GM18909 (cell line): ENCODE data around the gene RPS21.

Experiments
- ATAC-seq: cut with Tn5 transposase; IDR thresholded peaks from one replicate; pipeline ENCODE4 v1.9.1; 2021; ENCODE audit warnings: mild to moderate bottlenecking; ENCODE audit not compliant: unreplicated experiment, poor library complexity

Gene RPS21

GRCh38 chr20:62407221-62407992, 20.5 kb downstream of the RPS21 start, which contains the start of gene CABLES2:
Gene CABLES2 (minus strand): TSS chr20:62407285. CDS start chr20:62407276, 9 bp downstream.
- ATAC-seq, result peak; percentile 84

DNA sequence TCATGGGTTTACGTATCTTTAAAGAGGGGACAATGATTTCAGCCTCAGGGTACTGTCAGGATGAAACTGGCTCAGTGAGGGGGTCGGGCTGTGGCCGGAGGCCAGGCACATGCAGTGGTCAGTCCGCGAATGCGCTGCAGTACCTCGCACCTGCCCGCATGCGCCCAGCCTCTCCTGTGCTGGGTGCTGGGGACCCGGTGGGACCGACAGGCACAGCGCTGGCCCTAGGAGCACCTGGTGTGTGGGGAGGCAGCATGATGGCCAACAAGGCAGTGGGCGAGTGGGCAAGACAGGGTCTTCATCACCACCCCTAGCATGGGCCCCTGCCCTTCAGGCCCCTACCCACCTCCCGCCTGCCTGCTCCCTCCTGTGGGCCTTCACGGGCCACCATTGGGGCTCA, 21.2 kb downstream of the RPS21 start:
- no peak for ATAC-seq

- no peak for ATAC-seq
These were observed 21.7 kb downstream of the RPS21 start for GRCh38 chr20:62408640-62409039.

DNA sequence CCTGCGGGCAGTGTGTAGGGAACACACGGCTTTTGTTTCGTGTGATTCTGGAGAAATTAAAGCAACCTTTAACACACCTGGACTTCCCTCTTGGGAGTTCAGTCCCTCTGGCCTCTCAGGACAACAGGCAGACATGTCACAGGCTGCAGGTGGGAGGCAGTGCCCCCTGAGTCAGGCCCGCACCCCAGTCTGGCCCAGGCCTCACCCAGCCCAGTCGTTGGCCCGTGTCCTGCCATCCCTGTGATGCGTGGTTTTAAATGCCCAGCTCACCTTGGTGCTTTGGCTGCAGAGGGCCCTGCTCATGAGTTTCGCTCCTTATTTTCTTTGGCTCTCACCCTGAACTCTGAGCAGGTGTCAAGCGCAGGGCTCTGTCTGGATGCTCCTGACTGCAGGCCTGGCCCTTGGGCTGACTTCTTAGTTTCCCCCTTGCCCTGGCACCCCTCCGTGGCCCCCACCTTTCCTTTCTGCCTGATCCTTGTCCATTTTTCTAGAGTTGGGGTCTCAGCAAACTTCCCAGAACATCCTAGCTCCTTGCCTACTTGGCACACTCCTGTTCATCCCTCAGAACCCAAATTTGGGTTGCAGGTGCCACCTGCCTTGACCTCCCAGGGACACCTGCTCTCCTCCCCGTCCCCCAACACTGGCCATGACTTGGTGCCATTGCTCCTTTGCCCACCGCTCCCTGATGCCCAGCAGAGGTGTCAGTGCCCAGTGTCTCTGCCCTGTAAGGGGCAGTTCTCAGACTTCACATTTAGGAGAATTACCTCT, 22.4 kb downstream of the RPS21 start:
- no peak for ATAC-seq

DNA sequence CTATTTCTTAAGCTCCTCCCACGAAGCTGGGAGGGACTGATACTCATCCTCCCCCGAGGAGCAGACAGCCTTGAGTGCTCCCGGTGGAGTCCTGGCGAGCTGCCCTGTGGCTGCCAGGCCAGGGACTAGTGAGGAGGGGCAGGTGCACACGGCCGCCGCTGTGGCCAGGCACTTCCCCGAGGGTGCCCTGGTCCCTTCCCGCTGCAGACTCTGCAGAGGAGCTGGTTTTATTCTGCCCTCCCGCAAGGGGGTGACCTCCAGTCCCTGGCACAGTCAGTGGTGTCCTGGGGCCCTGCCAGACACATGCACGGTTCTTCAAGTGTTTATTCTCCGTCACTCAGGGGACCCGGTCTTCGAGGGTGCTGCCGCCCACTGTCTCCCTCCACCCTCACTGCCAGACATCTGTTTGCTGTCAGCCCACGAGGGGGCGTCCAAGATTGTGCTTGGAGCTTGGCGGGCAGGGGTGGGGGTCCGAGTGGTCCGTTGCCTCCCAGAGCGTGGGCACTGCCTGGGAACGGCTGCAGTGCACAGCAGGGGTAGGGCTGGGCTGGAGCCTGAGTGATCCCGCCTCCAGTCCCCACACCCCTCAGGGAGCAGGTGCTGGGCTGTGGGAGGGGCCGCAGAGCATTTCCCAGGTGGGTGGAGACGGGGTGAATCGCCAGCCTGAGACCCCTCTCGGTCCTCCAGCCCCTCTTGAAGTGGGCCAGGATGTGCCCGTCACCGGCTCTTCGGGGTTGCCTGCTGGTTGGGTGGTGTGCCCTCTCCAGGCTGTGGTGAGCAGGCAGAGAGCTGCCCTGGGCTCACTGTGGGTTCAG, 23.2 kb downstream of the RPS21 start:
- ATAC-seq, result no peak

DNA sequence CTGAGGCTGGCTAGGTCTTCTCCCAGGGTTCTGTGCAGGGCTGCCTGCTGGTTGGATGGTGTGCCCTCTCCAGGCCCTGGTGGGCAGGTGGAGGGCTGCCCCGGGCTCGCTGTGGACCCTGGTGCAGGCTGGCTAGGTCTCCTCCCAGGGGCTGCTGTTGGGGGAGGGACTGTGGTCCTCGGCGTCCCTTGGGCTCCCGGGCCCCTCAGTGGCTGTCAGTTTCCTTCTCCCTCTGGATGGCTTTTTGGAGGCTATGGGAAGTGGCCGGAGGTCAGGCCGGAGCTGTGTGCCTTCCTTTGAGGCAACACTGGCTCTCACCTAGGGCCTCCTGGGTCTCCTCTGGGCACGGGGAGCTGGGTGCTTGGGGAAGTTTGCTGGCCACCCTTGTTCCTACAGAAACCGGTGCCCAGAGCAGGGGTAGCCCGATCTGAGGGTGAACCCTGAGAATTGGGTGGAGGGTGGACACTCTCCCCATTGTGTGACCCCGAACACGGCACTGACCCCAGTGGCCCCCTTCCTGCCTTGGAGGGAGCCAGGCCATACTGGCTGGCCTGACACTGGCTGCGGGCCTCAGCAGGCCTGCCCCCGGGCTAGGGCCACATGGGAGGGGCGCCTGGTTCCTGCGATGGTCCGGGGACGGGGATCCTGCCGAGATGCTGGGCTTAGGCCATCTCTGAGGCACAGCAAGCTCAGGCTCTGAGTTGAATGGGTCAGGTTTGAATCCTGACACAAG, 24.0 kb downstream of the RPS21 start:
- no peak for ATAC-seq

DNA sequence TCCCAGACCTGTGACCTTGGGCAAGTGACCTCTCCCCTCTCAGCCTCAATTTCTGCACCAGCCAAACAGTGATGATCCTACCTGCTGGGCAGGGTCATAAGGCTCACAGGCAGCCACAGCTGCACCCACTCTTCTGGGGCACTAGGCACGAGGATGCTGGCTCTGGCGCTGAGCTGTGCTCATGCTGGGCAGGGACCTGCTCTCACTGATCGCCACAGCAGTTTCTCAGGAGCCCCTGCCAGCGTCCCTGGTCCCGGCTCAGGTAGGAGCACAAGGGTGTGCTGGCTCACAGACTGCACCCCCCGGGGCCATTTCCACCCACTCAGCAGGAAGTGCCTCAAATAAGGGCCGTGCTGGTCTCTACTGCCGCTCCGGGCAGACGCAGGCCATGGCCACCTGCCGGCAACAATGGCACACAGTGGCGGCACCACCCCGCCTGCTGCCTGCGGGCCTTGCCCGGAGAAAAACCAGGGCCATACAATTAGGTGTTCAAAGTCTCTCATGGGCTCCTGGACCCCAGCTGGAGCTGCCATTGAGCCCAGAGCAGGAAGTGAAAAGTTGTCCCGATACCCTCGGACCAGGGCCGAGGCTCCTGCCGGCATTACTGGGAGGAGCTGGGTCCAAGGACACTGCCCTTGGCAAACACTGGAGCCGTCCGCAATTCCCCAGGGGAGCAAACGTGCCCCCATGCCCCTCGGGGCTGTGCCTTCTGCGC, 24.7 kb downstream of the RPS21 start:
- ATAC-seq, result no peak

DNA sequence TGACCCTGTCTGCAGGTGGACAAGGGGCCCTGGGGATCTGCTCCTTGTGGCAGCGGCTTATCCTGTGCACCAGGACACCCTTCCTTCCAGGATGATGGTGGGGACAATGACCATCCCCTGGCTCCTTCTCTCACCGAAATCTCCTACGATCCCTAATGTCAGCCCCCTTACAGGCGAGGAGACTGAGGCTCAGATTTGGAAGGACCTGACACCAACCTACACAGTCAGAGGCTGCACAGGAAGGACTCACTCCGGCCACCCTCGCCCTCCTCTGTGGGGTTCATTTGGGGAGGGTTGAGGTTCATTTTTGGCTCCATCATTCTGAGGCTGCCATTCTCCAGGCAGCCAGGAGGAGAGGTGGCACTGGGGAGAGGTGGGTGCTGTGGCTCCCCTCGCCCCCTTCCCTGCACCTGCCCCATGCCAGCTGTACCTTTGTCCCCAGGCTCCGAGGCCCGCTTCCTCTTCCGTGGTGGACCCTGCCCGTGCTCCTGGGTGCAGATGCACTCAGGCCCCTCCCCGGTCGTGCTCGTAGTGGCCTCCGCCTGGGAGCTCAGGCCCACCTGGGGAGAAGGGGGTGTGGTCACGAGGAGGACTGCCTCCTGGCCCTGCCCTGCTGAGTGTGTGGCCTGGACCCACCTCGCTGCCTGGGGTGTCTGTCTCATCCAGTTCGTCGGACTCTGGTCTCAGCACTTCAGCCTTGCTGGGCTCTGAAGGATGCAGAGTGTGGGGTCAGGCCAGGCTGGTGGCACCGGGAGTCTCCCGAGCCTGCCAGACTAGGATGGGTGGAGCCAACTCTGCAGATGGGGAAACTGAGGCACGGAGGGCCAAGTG, 25.5 kb downstream of the RPS21 start:
- no peak for ATAC-seq

DNA sequence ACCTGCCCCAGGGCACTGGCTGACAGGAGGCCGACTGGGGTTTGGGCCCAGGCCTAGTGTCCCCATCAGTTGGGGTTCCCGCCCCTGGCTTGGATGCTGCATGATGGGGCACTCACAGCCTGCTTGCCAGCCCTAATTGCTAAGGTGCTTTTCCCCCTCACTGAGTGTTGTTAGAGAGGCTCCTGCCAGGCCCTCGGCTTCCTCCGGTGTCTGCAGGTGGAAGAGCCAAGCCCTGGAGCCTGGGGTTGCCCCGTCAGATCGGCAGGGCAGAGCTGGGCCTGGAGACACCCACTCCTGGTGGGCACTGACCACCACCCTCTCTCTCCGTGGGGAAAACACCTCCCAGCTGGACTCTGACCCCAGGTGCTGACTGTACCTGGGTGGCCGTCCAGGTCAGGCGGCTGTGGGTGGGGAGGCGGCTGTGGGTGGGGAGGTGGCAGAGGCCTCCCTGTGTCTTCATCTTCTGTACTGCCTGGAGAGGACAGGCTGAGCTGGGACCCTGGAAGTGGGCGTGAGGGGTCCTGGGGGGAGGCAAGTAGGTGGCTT, 26.2 kb downstream of the RPS21 start:
- ATAC-seq, result no peak

GRCh38 chr20:62413896-62414481, 27.1 kb downstream of the RPS21 start:
- no peak for ATAC-seq

GRCh38 chr20:62415354-62416111, 28.6 kb downstream of the RPS21 start:
- ATAC-seq, result no peak

- no peak for ATAC-seq
These were observed 30.0 kb downstream of the RPS21 start for GRCh38 chr20:62416651-62417637.

GRCh38 chr20:62417981-62418708, 31.2 kb downstream of the RPS21 start:
- no peak for ATAC-seq

DNA sequence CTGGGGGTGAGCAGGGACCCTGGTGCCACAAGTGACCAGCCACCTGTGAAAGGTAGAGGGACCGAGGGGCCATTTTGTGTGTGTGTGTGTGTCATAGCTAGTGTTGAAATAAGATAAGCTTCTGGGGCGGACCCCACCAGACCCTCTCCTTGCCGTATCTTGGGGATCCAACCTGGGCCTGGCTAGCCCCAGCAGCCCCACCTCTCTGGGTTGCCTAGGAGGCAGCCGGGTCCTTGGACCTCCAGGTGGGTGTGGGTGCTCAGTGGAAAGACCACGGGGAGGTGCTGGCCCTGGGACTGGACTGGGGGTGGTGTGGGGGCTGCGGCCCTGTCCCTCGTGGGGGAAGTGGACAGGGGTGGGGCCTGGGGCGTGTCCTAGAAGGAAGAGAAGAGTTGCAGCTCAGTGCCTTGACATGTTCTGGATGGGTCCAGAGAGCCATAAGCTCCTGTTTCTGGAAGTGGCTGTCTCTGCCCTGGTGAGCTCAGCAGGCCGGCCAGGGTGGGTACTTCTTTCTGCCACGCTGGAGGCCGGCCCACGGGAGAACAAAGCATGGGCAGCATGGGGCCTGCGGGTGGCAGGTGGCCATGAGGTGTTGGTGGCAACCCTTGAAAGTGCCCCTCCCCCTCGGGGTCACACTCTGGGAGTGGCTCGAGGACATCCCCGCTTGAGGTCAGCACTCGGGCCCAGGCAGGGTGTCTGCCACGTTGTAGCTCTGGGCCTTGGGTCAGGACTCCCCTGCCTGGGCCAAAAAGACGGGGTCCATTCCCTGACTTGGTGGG, 32.0 kb downstream of the RPS21 start:
- no peak for ATAC-seq

- ATAC-seq, result no peak
These were observed 32.9 kb downstream of the RPS21 start for GRCh38 chr20:62419759-62420158.
